CD4-positive, alpha-beta T cell treated with Interferon alpha-2 for 1 hour (primary cell): ENCODE results near the gene ZNRF1.
"Not testable (repeated sequence)": the region's sequence is repeated elsewhere in the genome, so short reads cannot be mapped to it uniquely, and the experiment has no call there.

Source experiments
- DNase-seq, 2 donors: peaks; one replicate each; pipeline ENCODE4 v3.0.0-alpha.2; 2020 to 2022

Gene ZNRF1

GRCh38 chr16:75114946-75115825, 116.4 kb downstream of the ZNRF1 start:
- DNase-seq = no peak

GRCh38 chr16:75116081-75116910, 117.5 kb downstream of the ZNRF1 start, which contains the start of gene LDHD:
TSS of gene LDHD (minus strand) at chr16:75116780. CDS start at chr16:75116720, 60 bp downstream.
- peak in 1 of 2 donors; percentile 34 for DNase-seq

- no peak for DNase-seq
Measured at GRCh38 chr16:75116911-75117245, 118.1 kb downstream of the ZNRF1 start.

- DNase-seq = no peak
Measured at GRCh38 chr16:75118943-75119539, 120.2 kb downstream of the ZNRF1 start.

GRCh38 chr16:75120253-75120652, 121.4 kb downstream of the ZNRF1 start:
- DNase-seq = no peak

GRCh38 chr16:75121949-75122568, 123.2 kb downstream of the ZNRF1 start:
- DNase-seq = no peak

GRCh38 chr16:75122609-75123008, 123.8 kb downstream of the ZNRF1 start:
- no peak for DNase-seq

- DNase-seq = no peak
Measured at GRCh38 chr16:75127713-75128415, 129.0 kb downstream of the ZNRF1 start.

- DNase-seq = not testable (repeated sequence)
Measured at GRCh38 chr16:75129421-75130149, 130.8 kb downstream of the ZNRF1 start.

- DNase-seq = no peak
Measured at GRCh38 chr16:75130150-75130771, 131.4 kb downstream of the ZNRF1 start.

- DNase-seq = no peak
Measured at GRCh38 chr16:75131081-75131480, 132.3 kb downstream of the ZNRF1 start.

- DNase-seq = no peak
Measured at GRCh38 chr16:75138233-75138632, 139.4 kb downstream of the ZNRF1 start.

- no peak for DNase-seq
Measured at GRCh38 chr16:75138636-75139035, 139.8 kb downstream of the ZNRF1 start.

GRCh38 chr16:75139498-75139897, 140.7 kb downstream of the ZNRF1 start:
- DNase-seq = no peak

GRCh38 chr16:75143941-75144340, 145.1 kb downstream of the ZNRF1 start:
- DNase-seq = no peak

- no peak for DNase-seq
Measured at GRCh38 chr16:75147968-75148310, 149.1 kb downstream of the ZNRF1 start.

GRCh38 chr16:75148311-75149195, 149.7 kb downstream of the ZNRF1 start, which contains the start of gene ZFP1:
TSS of gene ZFP1 (plus strand) at chr16:75148524. CDS start at chr16:75152952, 4,428 bp downstream.
- DNase-seq = peak; percentile 93 to 96

- no peak for DNase-seq
Measured at GRCh38 chr16:75151798-75152197, 153.0 kb downstream of the ZNRF1 start.

GRCh38 chr16:75152635-75153034, 153.8 kb downstream of the ZNRF1 start:
- DNase-seq = no peak

- DNase-seq = no peak
Measured at GRCh38 chr16:75160386-75160785, 161.6 kb downstream of the ZNRF1 start.
